K562 (cell line): Measurements from ENCODE around the gene MRGPRD. TPM values are rescaled to one million over a fixed set of nuclear protein-coding genes. Genes with fewer than 3 reads are reported as not detected.

Experiments used
- ATAC-seq: fragments of 200-7000 bp; cut with Tn5 transposase; 3 replicates; pipeline ENCODE4 v1.9.1; 2020; ENCODE audit warnings: moderate library complexity
- BruUV-seq: library from RNA; stranded (reverse); fragments of 400-500 nt; replicated peaks from 2 replicates; lab custom pipeline; 2021; lab: Mats Ljungman, UMichigan
- CTCF ChIA-PET: fragments of 300-600 bp; formaldehyde crosslinking; extraction: SDS; loops from one replicate; lab custom pipeline; 2021; ENCODE audit warnings: low intra/inter-chr PET ratio; lab: Yijun Ruan, JAX
- POLR2A ChIA-PET: fragments of 300-600, 350-650 bp; sonication (Branson Sonifier 250); formaldehyde crosslinking; extraction: SDS; loops from one replicate; lab custom pipeline; 2021; ENCODE audit warnings: antibody characterized with exemption, inconsistent platforms; lab: Yijun Ruan, JAX
- DNase-seq, 4 experiments: peaks; one replicate each; pipeline versions ENCODE4 v3.0.0 to v3.0.0-alpha.2; 2011 to 2018; ENCODE audit warnings: low spot score in 3 of 4, mixed read lengths in 3 of 4; ENCODE audit errors: extremely low read depth in 1 of 4
- FAIRE-seq: peaks from 2 replicates; lab custom pipeline; 2011; peaks lifted over from hg19 to GRCh38; lab: Jason Lieb, UNC
- H2AFZ ChIP-seq: 2 replicates; pipeline ENCODE4 v1.6.0; 2011; ENCODE audit warnings: low read depth, low read length, control low read depth, inconsistent platforms
- H3K27ac ChIP-seq: fragments of 200-600 bp; 3 replicates; pipeline ENCODE4 v1.8.0; 2011; ENCODE audit warnings: low read depth, mild to moderate bottlenecking, control low read depth, inconsistent platforms, low read length, moderate library complexity, mixed read lengths; ENCODE audit errors: extremely low read depth
- H3K27me3 ChIP-seq, 2 experiments: fragments of 300-600 bp in 1 of 2; 2 replicates in 1 of 2; 3 replicates in 1 of 2; pipeline versions ENCODE4 v1.6.0 to v1.8.0; 2011; ENCODE audit warnings: inconsistent platforms in 2 of 2, low read length in 2 of 2, mild to moderate bottlenecking in 1 of 2, mixed read lengths in 1 of 2, moderate library complexity in 1 of 2; ENCODE audit not compliant: control insufficient read depth in 2 of 2, insufficient read depth in 2 of 2
- H3K36me3 ChIP-seq: fragments of 300-600 bp; 3 replicates; pipeline ENCODE4 v1.8.0; 2011; ENCODE audit warnings: mild to moderate bottlenecking, low read length, inconsistent platforms; ENCODE audit not compliant: control insufficient read depth, insufficient read depth
- H3K4me1 ChIP-seq, 2 experiments: fragments of 200-600 bp in 1 of 2; replicated peaks in 1 of 2; 2 replicates in 1 of 2; 3 replicates in 1 of 2; pipeline versions ENCODE4 v1.5.1 to v1.8.0; 2011; ENCODE audit warnings: inconsistent platforms in 2 of 2, low read length in 2 of 2, mild to moderate bottlenecking in 1 of 2, mixed read lengths in 1 of 2, moderate library complexity in 1 of 2; ENCODE audit not compliant: control insufficient read depth in 2 of 2, insufficient read depth in 2 of 2
- H3K4me2 ChIP-seq: 2 replicates; pipeline ENCODE4 v1.6.1; 2011; ENCODE audit warnings: low read length, control low read depth, inconsistent platforms, mixed read lengths; ENCODE audit not compliant: insufficient read depth
- H3K4me3 ChIP-seq: fragments of 200-600 bp; sonication (generic), shearing (Covaris generic); 2 replicates; pipeline ENCODE4 v1.5.1; 2016; ENCODE audit warnings: control low read depth, inconsistent platforms
- H3K79me2 ChIP-seq: fragments of 200-600 bp; 3 replicates; pipeline ENCODE4 v1.8.0; 2011; ENCODE audit warnings: low read length, inconsistent platforms; ENCODE audit not compliant: control insufficient read depth, insufficient read depth
- H3K9ac ChIP-seq, 2 experiments: 2 replicates each; pipeline versions ENCODE4 v1.6.0 to v1.6.1; 2011; ENCODE audit warnings: low read depth in 2 of 2, low read length in 2 of 2, control low read depth in 1 of 2, inconsistent platforms in 1 of 2, mild to moderate bottlenecking in 1 of 2, mixed read lengths in 1 of 2; ENCODE audit not compliant: insufficient read depth in 1 of 2
- H3K9me1 ChIP-seq: one replicate; pipeline ENCODE4 v1.6.0; 2011; ENCODE audit warnings: inconsistent platforms, mild to moderate bottlenecking, low read length, moderate library complexity; ENCODE audit not compliant: control insufficient read depth, insufficient read depth
- H3K9me3 ChIP-seq: replicated peaks from 2 replicates; pipeline ENCODE4 v1.5.1; 2011; ENCODE audit warnings: low read depth, low read length, inconsistent platforms; ENCODE audit not compliant: control insufficient read depth, insufficient read depth
- H4K20me1 ChIP-seq: replicated peaks from 2 replicates; pipeline ENCODE4 v1.6.1; 2011; ENCODE audit warnings: low read length, inconsistent platforms, mixed read lengths; ENCODE audit not compliant: control insufficient read depth, insufficient read depth
- AFF4 ChIP-seq: sonication (generic); formaldehyde crosslinking; IDR thresholded peaks from 2 replicates; pipeline ENCODE4 v1.8.0; 2023; ENCODE audit warnings: mild to moderate bottlenecking, missing genetic modification reagents
- HLTF ChIP-seq: fragments of 450-650 bp; IDR thresholded peaks from 2 replicates; pipeline ENCODE4 v1.6.1; 2016
- REST ChIP-seq, 2 experiments: fragments of 450-650 bp; formaldehyde crosslinking in 1 of 2; IDR thresholded peaks; 2 replicates each; pipeline versions ENCODE4 v1.4.0 to v1.6.1; 2014 to 2020; ENCODE audit warnings: mild to moderate bottlenecking in 2 of 2, borderline replicate concordance in 1 of 2, low read depth in 1 of 2
- ZNF23 ChIP-seq: fragments of 250-450 bp; sonication (Bioruptor Pico); IDR thresholded peaks from 2 replicates; pipeline ENCODE4 v1.4.0; 2020; ENCODE audit warnings: mild to moderate bottlenecking
- WGBS: fragments of 100-300 bp; shearing (Covaris generic); methylation state at CpG from one replicate; pipeline ENCODE4 v1.1.6; 2016; ENCODE audit warnings: low coverage, mixed read lengths; ENCODE audit not compliant: insufficient coverage; ENCODE audit errors: missing lambda C conversion rate; 5-methylcytosine and 5-hydroxymethylcytosine counted together
- in situ Hi-C: fragments of 300-500 bp; cut with MboI; formaldehyde crosslinking; loops from 4 replicates; pipeline ENCODE4 v1.15.0; 2018; ENCODE audit warnings: inconsistent platforms, mixed read lengths
- intact Hi-C: fragments of 100-400 bp; cut with micrococcal nuclease; formaldehyde crosslinking; loops from 2 replicates; pipeline ENCODE4 v1.14.2; 2022
- polyA plus RNA-seq, 8 experiments: library from polyadenylated mRNA; depleted of rRNA in 4 of 8; stranded (reverse) in 5 of 8; unstranded in 3 of 8; fragments of >200 nt; fragmentation: Nextera tagmentation in 2 of 8; fragmentation: Illumina TruSeq in 1 of 8; extraction: Ambion mirVana in 2 of 8; extraction: Trizol in 1 of 8; gene quantifications; 2 replicates each; pipeline versions ENCODE4 v1.2.1 to v1.2.3, GENCODE V29; 2011 to 2014; ENCODE audit warnings: inconsistent platforms in 1 of 8, missing spikeins in 1 of 8
- total RNA-seq, 7 experiments: library from RNA; depleted of rRNA in 6 of 7; stranded (reverse); fragments of >200 nt in 6 of 7; fragmentation: Illumina TruSeq in 2 of 7; extraction: Trizol in 2 of 7; gene quantifications; 2 replicates each; pipeline versions ENCODE4 v1.2.1 to v1.2.3, GENCODE V29; 2011 to 2021; ENCODE audit warnings: low replicate concordance in 1 of 7

MRGPRD gene
- total and polyA plus RNA-seq, 9 of the 15 experiments (the other 6 are each of a cell fraction or from before 2014, with no cell fraction given) = not detected

- no peak for ATAC-seq
- Histone ChIP-seq H4K20me1 (0 out of 2 replicates have a peak, but pooled peaks cover 2% of the 10 kb centered on the region), H3K4me2 (no peak overlapping the region), H3K27ac (no peak overlapping the region), H3K9ac (no peak overlapping the region), H3K36me3 (peaks cover 67% of the 10 kb centered on the region; the same call in 2 of the 3 replicates), H3K9me1 (no peaks in the 10 kb centered on the region), H2AFZ (no peak overlapping the region), H3K9me3 (no peaks in the 10 kb centered on the region), H3K4me3 (no peak overlapping the region), H3K79me2 (no peaks in the 10 kb centered on the region), H3K4me1 (peaks cover 0 to 6% of the 10 kb centered on the region in 2 experiments; a peak in 1 of 5 replicates), H3K27me3 (no peaks in the 10 kb centered on the region)
- intact Hi-C loops (no loop called here), in situ Hi-C loops (no loop called here)
- no TSS peak for BruUV-seq
- WGBS = 92% methylated on average over 18 of the region's 18 CpGs
- no peak for DNase-seq
- CTCF ChIA-PET = no interaction called here
- POLR2A ChIA-PET = interaction anchor here (1.0 kb wide), 1 partner anchor 17 kb away, joined by 7 read pairs; no protein-coding TSS in a partner anchor
- no peak for FAIRE-seq
- no peak for TF ChIP-seq AFF4
- no peak for TF ChIP-seq ZNF23 (CRISPR knock-in tag)
- TF ChIP-seq HLTF = no peak
- TF ChIP-seq REST (IDR thresholded peaks at IDR 0.05; ENCODE audit: borderline replicate concordance) = no peak
- no peak for TF ChIP-seq REST (CRISPR knock-in tag; IDR thresholded peaks at IDR 0.05; ENCODE audit: low read depth)
Measured at GRCh38 chr11:68938088-68938487, 42.7 kb downstream of the MRGPRD start.
